Measurements from ENCODE around the gene CENPP.
A peak's percentile ranks its signal among the peaks of the same experiment; 100 is the strongest.

Gene CENPP

GRCh38 chr9:92325269-92325990 lies at the start of gene CENPP, which contains the start of gene NOL8:
Gene CENPP (plus strand): TSS chr9:92325953.
Gene NOL8 (minus strand): TSS chr9:92325350. CDS start chr9:92324161, 1,189 bp downstream.
- H3K4me1 ChIP-seq (ENCODE audit: insufficient read depth, low read length, severe bottlenecking), result peaks cover 33% of the 10 kb centered on the region
- no peaks in the 10 kb centered on the region for H3F3A ChIP-seq (ENCODE audit: insufficient read depth, low read length)
- H3K9me2 ChIP-seq (ENCODE audit: low read depth, low read length), result no peaks in the 10 kb centered on the region
- peak within 1 kb of the TSS; percentile 86 for H3K4me3 ChIP-seq (ENCODE audit: low read depth, low read length, poor library complexity, severe bottlenecking)
- peaks cover 27% of the 10 kb centered on the region for H3K36me3 ChIP-seq (ENCODE audit: insufficient read depth, low read length)
- peaks cover 44% of the 10 kb centered on the region for H3K79me2 ChIP-seq (ENCODE audit: insufficient read depth, low read length)
- no peak for TF ChIP-seq CTCF (IDR thresholded peaks at IDR 0.05; ENCODE audit: low read length)
- no peak for TF ChIP-seq EZH2 (IDR thresholded peaks at IDR 0.05; ENCODE audit: borderline replicate concordance, low read length)
- H3K4me2 ChIP-seq (ENCODE audit: low read length), result peak within 1 kb of the TSS; percentile 85
- 0 out of 2 replicates have a peak within 1 kb of the TSS, but pooled peaks have one; percentile 23 for H2AFZ ChIP-seq (ENCODE audit: low read length)
- peak within 1 kb of the TSS; percentile 71 for H3K9ac ChIP-seq (ENCODE audit: low read length)
- H3K27ac ChIP-seq (ENCODE audit: low read depth, low read length, poor library complexity, severe bottlenecking), result peak within 1 kb of the TSS; percentile 63
- H3K27me3 ChIP-seq (ENCODE audit: insufficient read depth, low read length), result no peaks in the 10 kb centered on the region
- no peaks in the 10 kb centered on the region for H4K20me1 ChIP-seq (ENCODE audit: insufficient read depth, low read length)
- H3K9me3 ChIP-seq (ENCODE audit: low read length), result no peaks in the 10 kb centered on the region

GRCh38 chr9:92276331-92277032 lies 49.3 kb upstream of the CENPP start:
- no peak overlapping the region for H3K9ac ChIP-seq (ENCODE audit: low read length)
- no peaks in the 10 kb centered on the region for H3F3A ChIP-seq (ENCODE audit: insufficient read depth, low read length)
- no peaks in the 10 kb centered on the region for H3K4me1 ChIP-seq (ENCODE audit: insufficient read depth, low read length, severe bottlenecking)
- no peak overlapping the region for H2AFZ ChIP-seq (ENCODE audit: low read length)
- peaks cover 100% of the 10 kb centered on the region for H3K36me3 ChIP-seq (ENCODE audit: insufficient read depth, low read length)
- no peaks in the 10 kb centered on the region for H3K9me2 ChIP-seq (ENCODE audit: low read depth, low read length)
- H3K4me2 ChIP-seq (ENCODE audit: low read length), result no peak overlapping the region
- H3K27me3 ChIP-seq (ENCODE audit: insufficient read depth, low read length), result no peaks in the 10 kb centered on the region
- no peaks in the 10 kb centered on the region for H4K20me1 ChIP-seq (ENCODE audit: insufficient read depth, low read length)
- no peaks in the 10 kb centered on the region for H3K79me2 ChIP-seq (ENCODE audit: insufficient read depth, low read length)
- no peaks in the 10 kb centered on the region for H3K9me3 ChIP-seq (ENCODE audit: low read length)
- H3K27ac ChIP-seq (ENCODE audit: low read depth, low read length, poor library complexity, severe bottlenecking), result no peak overlapping the region
- no peak overlapping the region for H3K4me3 ChIP-seq (ENCODE audit: low read depth, low read length, poor library complexity, severe bottlenecking)
- TF ChIP-seq EZH2 (IDR thresholded peaks at IDR 0.05; ENCODE audit: borderline replicate concordance, low read length), result no peak
- TF ChIP-seq CTCF (IDR thresholded peaks at IDR 0.05; ENCODE audit: low read length), result no peak

GRCh38 chr9:92278110-92278509 lies 47.6 kb upstream of the CENPP start:
- Histone ChIP-seq H3K27me3 (ENCODE audit: insufficient read depth, low read length) (no peaks in the 10 kb centered on the region), H2AFZ (ENCODE audit: low read length) (no peak overlapping the region), H3K36me3 (ENCODE audit: insufficient read depth, low read length) (peaks cover 98% of the 10 kb centered on the region), H3K79me2 (ENCODE audit: insufficient read depth, low read length) (no peaks in the 10 kb centered on the region), H3K4me2 (ENCODE audit: low read length) (no peak overlapping the region), H3K4me1 (ENCODE audit: insufficient read depth, low read length, severe bottlenecking) (no peaks in the 10 kb centered on the region), H3K9me3 (ENCODE audit: low read length) (no peaks in the 10 kb centered on the region), H3K9ac (ENCODE audit: low read length) (no peak overlapping the region), H3K27ac (ENCODE audit: low read depth, low read length, poor library complexity, severe bottlenecking) (no peak overlapping the region), H3F3A (ENCODE audit: insufficient read depth, low read length) (no peaks in the 10 kb centered on the region), H4K20me1 (ENCODE audit: insufficient read depth, low read length) (no peaks in the 10 kb centered on the region), H3K9me2 (ENCODE audit: low read depth, low read length) (no peaks in the 10 kb centered on the region), H3K4me3 (ENCODE audit: low read depth, low read length, poor library complexity, severe bottlenecking) (no peak overlapping the region)
- TF ChIP-seq EZH2 (IDR thresholded peaks at IDR 0.05; ENCODE audit: borderline replicate concordance, low read length), result no peak
- no peak for TF ChIP-seq CTCF (IDR thresholded peaks at IDR 0.05; ENCODE audit: low read length)

Data from OCI-LY1 (cell line).